Myocyte (in vitro differentiated cells): ENCODE data around the gene GAB2. TPM values are rescaled to one million over a fixed set of nuclear protein-coding genes. Genes with fewer than 3 reads are reported as not detected.
A peak's percentile ranks its signal among the peaks of the same experiment; 100 is the strongest.

Source experiments
- DNase-seq: peaks from one replicate; pipeline ENCODE4 v3.0.0-alpha.2; 2012; ENCODE audit warnings: low read depth
- total RNA-seq: library from RNA; depleted of rRNA; stranded (reverse); fragments of >200 nt; gene quantifications from 2 replicates; pipeline ENCODE4 v1.2.3, GENCODE V29; 2014

Gene GAB2
- total RNA-seq, 1 donor from 2014 or later = 38.0 TPM

DNA sequence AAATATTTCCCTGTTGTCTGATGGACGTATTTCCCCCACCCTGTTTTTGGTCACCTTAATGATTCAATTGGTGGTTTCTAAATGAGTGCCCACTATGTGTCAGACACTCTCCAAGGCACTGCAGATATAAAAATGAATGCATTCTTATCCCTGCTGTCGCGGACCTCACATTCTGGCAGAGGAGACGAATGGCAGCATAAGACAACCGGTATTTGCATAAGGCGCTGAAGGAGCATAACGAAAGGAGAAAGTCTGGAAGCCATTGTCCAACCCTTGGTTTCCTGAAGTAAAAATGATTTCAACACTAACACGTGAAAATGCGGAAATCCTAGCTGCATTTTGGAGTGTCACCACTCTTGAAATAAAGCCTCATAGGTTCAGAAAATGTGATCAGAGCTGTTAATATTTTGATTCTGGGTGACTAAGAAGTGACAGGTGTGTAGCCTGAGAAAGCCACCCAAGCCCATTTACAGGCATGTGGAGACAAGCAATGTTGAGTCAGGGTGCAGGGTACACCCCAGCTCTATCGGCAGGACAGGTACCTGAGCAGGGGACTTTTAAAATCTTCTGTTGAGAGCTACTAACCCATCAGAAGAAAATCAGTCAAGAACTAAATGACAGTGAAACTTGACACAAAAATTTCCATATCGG is 10.1 kb upstream of the GAB2 start:
- DNase-seq = peak; percentile 25

DNA sequence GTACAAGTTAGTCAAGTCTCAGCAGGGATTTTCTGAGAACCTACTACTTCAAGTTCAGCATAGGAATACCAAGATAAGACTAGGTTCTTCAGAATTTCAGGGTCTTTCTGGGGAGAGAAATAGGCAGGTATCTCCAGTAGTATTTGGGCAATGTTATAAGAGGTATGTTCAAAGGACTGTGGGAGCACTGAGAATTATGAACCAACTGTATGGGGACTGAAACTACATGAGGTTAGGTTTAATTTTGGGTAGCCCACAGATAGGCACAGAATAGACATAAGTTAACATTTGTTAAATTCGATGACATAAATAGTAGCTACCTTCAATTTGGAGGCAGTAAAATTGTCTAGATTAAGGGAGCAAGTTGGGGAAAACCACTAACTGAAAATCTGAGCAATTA is 9.2 kb upstream of the GAB2 start:
- DNase-seq = no peak

GRCh38 chr11:78425399-78426070 is 7.9 kb upstream of the GAB2 start:
- DNase-seq = no peak

DNA sequence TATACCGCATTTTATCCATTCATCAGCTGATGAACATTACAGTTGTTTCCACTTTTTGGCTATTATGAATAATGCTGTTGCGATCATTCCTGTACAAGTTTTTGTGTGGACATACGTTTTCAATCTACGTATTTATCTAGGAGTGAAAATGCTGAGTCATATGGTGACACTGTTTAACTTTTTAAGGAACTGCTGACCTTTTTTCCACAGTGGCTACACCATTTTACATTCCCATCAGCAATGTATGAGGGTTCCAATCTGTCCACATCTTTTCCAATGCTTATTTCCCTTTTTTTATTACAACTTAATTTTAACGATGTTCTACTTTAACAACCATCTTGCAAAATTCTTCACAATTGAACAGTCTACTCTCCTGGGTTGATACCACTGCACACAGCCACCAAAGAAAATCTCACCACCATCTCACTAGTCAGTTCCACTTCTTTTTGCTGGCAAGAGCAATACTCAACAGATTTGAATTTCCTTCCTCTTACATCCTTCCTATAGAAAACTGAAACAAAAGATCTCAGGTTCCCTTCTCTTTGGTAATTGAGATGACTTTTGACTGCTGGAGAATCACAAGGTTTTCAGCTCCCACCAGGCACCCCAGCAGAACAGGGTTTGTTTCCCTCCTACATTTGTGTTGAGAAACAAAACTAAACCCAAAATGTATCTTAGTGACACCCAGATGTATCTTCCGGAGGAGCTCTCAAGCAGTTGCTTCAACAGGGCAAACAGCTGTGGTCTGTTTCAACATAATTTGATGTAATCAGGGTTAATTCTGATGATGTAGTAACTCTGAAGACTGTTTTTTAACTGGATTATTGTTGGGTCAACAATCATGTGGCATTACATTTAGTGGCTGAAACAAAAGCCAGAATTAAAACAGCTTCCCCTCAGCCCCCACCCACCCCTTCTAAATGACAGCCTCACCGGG is 7.0 kb upstream of the GAB2 start:
- DNase-seq = peak; percentile 21

DNA sequence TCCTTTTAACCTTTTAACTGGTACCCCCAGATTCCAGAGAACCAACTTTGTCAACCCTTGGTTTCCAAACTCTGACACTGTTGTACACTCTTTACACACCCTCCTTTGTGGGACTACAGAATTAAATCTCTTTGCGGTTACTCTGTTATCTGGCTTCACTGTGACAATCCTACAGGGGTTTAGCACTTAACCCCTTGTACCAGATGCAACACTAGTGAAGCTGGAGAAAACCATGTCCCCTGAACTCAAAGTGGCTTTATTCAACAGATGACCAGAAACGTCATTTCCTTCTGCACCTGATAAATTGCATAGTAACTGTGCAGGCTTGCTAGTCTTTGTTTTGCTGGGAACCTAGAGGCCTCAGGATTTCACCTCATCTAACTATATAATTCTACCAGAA is 5.6 kb upstream of the GAB2 start:
- DNase-seq = no peak

- peak; percentile 98 for DNase-seq
These were observed 3.2 kb upstream of the GAB2 start for GRCh38 chr11:78420796-78421209.

DNA sequence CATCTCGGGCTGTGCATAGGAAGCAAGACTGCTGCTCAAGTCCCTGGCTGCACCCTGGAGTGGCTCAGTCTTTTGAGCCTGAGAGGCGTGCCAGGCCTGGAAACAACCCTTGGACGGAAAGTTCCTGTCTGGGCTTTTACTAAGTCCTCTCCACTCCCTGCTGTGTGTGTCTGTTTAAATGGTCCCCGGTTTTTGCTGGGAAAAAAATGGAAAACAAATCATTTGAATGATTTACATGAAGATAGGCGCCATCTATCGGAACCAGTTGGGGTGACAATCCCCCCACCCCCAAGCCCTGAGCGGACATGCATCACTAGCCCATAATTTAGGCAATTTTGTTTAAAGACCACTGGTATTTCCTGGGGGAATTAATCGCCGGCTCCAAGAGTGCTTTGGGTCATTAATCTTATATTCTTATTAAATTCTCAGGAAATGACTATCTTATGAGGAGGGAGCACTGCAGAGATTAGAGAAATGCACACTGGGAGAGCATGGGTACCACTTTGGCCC is 2.7 kb upstream of the GAB2 start:
- peak; percentile 80 for DNase-seq

- peak; percentile 70 for DNase-seq
These were observed 1.7 kb upstream of the GAB2 start for GRCh38 chr11:78419327-78419726.

DNA sequence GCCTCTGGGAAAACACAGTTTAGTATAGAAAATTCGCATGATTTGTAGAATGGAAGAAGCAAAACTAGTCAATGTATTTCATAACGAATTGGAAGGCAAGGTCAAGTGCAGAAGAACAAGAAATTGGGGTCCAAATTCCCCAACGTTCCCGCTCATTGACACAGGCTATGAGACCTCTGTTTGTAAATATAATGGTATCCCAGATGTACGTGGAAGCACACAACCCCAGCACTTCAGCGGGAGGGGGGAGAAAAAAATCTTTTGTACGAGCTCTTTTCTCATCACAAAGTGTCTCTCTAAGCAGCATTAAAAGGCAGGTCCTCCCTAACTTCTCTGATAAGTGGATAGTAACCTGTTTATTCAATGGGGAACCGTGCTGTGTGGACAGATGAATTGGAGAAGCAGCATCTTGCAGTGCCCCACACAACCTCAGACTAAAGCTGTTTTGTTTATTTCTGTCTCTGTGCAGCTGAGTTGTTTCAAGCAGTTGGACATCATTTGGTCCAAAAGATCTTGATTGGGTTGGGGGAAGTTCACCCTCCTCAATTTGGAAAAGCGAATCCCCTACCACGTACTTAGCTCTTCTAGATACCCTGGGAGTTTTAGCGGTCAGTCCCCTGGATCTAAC is 1.1 kb upstream of the GAB2 start:
- DNase-seq = peak; percentile 26

GRCh38 chr11:78417888-78418583 is 416 bp upstream of the GAB2 start:
- peak; percentile 87 for DNase-seq

DNA sequence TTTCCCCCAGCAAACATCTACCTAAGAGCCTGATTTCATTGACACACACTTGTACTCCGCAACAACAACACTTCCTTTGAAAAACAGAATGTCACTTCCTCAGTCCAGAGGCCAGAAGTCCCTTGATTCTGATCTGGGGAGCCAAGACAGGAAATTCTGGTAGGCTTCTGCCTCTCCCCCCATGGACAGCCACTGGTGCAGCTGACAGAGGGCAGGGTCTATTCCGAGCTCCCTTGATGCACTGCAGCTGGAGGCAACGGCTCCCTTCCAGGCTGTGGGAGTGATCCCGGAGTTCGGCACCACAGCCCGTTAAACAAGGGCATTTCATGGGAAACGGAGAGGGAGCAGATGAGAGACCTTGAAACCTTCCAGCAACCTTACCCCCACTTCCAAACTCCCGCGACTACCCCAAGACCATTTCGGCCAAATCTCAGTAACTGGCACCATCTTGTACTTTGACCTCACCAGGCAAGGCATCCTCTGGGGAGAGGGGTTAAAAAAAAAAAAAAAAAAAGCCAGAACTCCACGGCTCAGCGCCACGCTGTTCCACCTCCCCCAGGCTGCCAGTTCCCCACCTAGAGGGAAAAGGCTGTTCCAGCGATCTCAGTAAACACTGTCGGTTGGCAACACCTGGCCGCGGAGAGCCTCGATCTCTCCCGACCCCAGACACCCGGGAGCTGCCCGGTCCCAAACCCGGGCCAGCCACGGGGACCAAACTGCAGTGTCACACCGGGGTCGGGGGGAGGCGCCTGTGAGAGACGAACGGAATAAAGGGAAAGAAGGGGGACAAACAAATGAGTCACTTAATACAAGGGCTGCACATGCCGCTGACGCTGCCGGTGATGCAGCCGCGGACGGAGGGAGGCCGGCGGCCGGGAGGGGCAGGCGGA is 1.1 kb downstream of the GAB2 start:
- DNase-seq = peak; percentile 93

DNA sequence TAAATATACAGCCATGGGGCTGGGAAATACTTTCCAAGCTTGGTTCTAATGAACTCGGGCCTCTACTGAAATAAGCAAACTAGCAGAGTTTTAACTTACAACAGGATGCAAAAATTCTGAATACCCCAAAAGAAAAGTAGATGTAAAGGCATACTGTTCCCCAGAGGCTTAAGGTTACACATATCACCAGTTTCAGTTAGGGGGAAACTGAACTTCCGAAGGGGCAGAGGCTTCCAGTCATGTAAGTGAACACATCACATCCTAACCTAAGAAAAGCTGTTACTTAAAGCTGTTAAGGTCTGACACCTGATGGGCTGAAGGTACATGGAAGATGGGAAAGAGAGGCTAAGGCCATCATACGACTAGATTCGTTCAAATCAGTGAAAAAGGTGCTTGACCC is 2.3 kb downstream of the GAB2 start:
- no peak for DNase-seq

DNA sequence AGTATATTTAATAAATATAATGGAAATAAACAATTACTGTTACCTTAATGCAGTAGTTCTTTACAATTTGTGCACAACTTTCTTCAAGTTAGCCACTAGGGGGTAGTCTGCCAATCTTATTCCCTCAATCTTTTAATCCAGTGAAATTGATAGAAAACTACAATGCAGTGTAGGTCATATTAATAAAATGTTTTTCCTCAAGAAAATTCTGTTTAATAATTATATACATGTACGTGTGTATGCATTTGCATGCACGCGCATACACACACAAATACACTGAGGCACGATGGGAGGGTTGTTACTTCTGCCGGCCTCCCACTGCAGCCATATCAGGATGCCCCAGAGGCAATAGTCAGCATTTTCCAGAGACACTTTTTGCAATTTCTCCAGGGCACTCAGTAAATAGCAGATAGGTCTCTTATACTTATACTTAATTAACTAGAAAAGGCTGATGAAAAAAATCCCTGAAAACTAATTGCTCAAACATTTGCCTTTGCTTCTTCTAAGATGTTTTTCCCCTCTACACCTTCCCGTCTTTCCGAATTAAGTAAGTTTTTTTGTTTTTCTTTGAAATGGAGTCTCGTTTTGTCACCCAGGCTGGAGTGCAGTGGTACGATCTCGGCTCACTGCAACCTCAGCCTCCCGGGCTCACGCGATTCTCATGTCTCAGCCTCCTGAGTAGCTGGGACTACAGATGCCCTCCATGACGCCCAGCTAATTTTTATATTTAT is 3.1 kb downstream of the GAB2 start:
- peak; percentile 28 for DNase-seq

DNA sequence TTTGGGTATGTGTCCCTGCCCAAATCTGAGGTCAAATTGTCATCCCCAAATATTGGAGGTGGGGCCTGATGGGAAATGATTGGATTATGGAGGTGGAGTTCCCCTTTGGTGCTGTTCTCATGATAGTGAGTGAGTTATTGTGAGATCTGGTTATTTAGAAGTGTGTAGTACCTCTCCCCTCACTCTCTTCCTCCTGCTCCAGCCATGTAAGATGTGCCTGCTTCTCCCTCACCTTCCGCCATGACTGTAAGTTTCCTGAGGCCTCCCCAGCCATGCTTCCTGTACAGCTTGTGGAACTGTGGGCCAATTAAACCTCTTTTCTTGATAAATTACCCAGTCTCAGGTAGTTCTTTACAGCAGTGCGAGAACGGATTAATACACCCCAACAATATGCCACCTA is 9.0 kb downstream of the GAB2 start:
- no peak for DNase-seq

- no peak for DNase-seq
These were observed 10.9 kb downstream of the GAB2 start for GRCh38 chr11:78406568-78407196.

- DNase-seq = no peak
These were observed 11.8 kb downstream of the GAB2 start for GRCh38 chr11:78405805-78406204.

GRCh38 chr11:78403781-78404180 is 13.8 kb downstream of the GAB2 start:
- DNase-seq = no peak

GRCh38 chr11:78402847-78403246 is 14.8 kb downstream of the GAB2 start:
- DNase-seq = no peak

- no peak for DNase-seq
These were observed 16.9 kb downstream of the GAB2 start for GRCh38 chr11:78400702-78401101.
